Measurements from ENCODE around the gene CHST8. TPM values are rescaled to one million over a fixed set of nuclear protein-coding genes. Genes with fewer than 3 reads are reported as not detected.

The CHST8 gene
- polyA plus RNA-seq, 2 of the 4 experiments (the other 2 are of a cell fraction) = not detected

DNA sequence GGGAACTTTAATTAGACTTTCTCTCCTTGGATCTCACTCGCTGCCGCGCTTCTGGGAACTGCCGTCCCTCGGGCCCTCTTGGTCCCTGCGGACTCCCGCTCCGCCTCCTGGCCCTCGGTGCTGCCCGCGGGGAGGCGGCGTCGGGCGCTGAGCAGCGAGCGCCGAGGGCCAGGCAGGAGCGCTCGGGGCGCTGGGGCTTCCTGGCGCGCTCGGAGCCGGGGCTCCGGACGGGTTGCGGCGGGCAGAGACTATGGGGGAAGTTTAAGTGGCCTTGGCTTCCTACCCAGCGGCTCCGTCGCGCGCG is 704 bp downstream of the CHST8 start:
- ATAC-seq (peak in 1 of 2 experiments; percentile 52; a peak in 3 of 6 replicates), FAIRE-seq (no peak), DNase-seq (ENCODE audit: low read depth in 1 of 2, low spot score in 1 of 2) (no peak)
- TF ChIP-seq CEBPB (IDR thresholded peaks at IDR 0.05) (no peak), ZFP36 (IDR thresholded peaks at IDR 0.05; ENCODE audit: borderline replicate concordance, partially characterized antibody) (no peak), RAD21 (conservative IDR thresholded peaks at IDR 0.05 in 1 of 2, IDR thresholded peaks at IDR 0.05 in 1 of 2) (no peak), ZNF302 (CRISPR knock-in tag; IDR thresholded peaks at IDR 0.05) (no peak), GATA3 (IDR thresholded peaks at IDR 0.05; ENCODE audit: borderline replicate concordance) (no peak), ESRRA (IDR thresholded peaks at IDR 0.05; ENCODE audit: borderline replicate concordance, low read length) (no peak), HOXB13 (CRISPR knock-in tag; IDR thresholded peaks at IDR 0.05; ENCODE audit: low read depth) (no peak)
- Histone ChIP-seq H3K4me2 (peak overlapping the region; percentile 98), H3K4me1 (peaks cover 13% of the 10 kb centered on the region; the same call in 2 of the 3 replicates), H3K27ac (no peak overlapping the region), H3K9me3 (no peaks in the 10 kb centered on the region), H3K4me3 (peak overlapping the region; percentile 46)
- WGBS (ENCODE audit: missing lambda C conversion rate) = 36% methylated on average over 30 of the region's 35 CpGs
- CTCF ChIA-PET = interaction anchor here (1.9 kb wide), 1 partner anchor 156 kb away, joined by 5 read pairs; no protein-coding TSS in a partner anchor
- POLR2A ChIA-PET = no interaction called here

DNA sequence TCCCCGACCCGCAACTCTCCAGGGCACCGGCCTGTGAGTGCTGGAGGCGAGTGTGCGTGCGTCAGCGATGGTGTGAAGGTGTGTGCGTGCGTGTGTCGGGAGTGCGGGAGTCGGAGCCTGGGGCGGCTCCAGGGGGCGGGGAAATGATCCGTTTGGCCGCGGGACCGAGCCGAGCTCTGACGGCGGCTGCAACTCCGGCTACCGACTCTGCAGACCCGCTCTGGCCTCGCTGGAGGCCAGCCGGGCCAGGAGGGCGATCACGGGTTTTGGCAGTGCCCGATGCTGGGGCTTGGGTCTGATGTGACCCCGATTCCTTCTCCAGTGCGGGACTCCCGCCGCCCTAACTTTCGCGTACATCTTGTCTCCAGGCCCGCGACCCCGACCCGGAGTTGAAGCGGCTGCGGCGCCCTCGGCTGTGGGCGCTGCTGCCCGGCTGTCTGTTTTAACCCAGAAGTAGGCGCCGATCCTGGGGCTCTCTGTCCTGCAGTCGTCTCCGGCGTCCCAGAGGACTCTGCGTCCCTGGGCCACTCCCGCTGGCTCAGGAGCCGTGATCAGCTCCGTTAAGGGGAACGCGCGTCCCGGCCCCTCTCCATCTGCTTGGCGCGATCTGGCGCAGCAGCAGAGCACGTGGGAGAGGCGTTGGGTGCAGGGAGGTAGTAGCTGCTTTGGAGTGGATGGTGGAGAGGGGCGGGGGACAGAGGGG is 1.2 kb downstream of the CHST8 start:
- no peaks in the 10 kb centered on the region for H3K9me3 ChIP-seq
- H3K4me1 ChIP-seq = peaks cover 13% of the 10 kb centered on the region; the same call in 2 of the 3 replicates
- peak overlapping the region; percentile 98 for H3K4me2 ChIP-seq
- no peak overlapping the region for H3K27ac ChIP-seq
- WGBS (ENCODE audit: missing lambda C conversion rate) = 27% methylated on average over 61 of the region's 64 CpGs
- POLR2A ChIA-PET = no interaction called here
- DNase-seq (ENCODE audit: low read depth in 1 of 2, low spot score in 1 of 2) = no peak
- CTCF ChIA-PET = interaction anchor here (1.9 kb wide), 1 partner anchor 155 kb away, joined by 5 read pairs; no protein-coding TSS in a partner anchor
- no peak for TF ChIP-seq CBX8 (IDR thresholded peaks at IDR 0.05)
- TF ChIP-seq, protein P1, sequence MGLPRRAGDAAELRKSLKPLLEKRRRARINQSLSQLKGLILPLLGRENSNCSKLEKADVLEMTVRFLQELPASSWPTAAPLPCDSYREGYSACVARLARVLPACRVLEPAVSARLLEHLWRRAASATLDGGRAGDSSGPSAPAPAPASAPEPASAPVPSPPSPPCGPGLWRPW (IDR thresholded peaks at IDR 0.05) = no peak
- no peak for TF ChIP-seq MAZ (IDR thresholded peaks at IDR 0.05; ENCODE audit: borderline replicate concordance, low read depth, low read length)
- TF ChIP-seq HOXB5 (CRISPR knock-in tag; IDR thresholded peaks at IDR 0.05) = no peak
- no peak for TF ChIP-seq HOXA7 (CRISPR knock-in tag; IDR thresholded peaks at IDR 0.05)
- no peak for TF ChIP-seq EHF (CRISPR knock-in tag; IDR thresholded peaks at IDR 0.05)
- TF ChIP-seq KDM5A (IDR thresholded peaks at IDR 0.05) = no peak
- TF ChIP-seq JUN (IDR thresholded peaks at IDR 0.05) = no peak
- no peak for TF ChIP-seq POLR2AphosphoS2 (conservative IDR thresholded peaks at IDR 0.05; ENCODE audit: low read length)
- no peak for TF ChIP-seq SREBF2 (IDR thresholded peaks at IDR 0.05)
- TF ChIP-seq ZFP36 (IDR thresholded peaks at IDR 0.05; ENCODE audit: borderline replicate concordance, partially characterized antibody) = no peak
- no peak for TF ChIP-seq TFCP2L1 (CRISPR knock-in tag; IDR thresholded peaks at IDR 0.05)
- TF ChIP-seq ESRRA (IDR thresholded peaks at IDR 0.05; ENCODE audit: borderline replicate concordance, low read length) = no peak
- TF ChIP-seq E2F6 (IDR thresholded peaks at IDR 0.05; ENCODE audit: borderline replicate concordance, low read depth) = no peak
- no peak for TF ChIP-seq TP53 (CRISPR knock-in tag; IDR thresholded peaks at IDR 0.05)
- no peak for FAIRE-seq
- peak overlapping the region; percentile 46; the same call in 1 of the 3 replicates for H3K4me3 ChIP-seq
- peak in 1 of 2 experiments; percentile 6; a peak in 3 of 6 replicates for ATAC-seq

GRCh38 chr19:33624586-33624985 is 2.8 kb downstream of the CHST8 start:
- no peak for TF ChIP-seq GATA3 (IDR thresholded peaks at IDR 0.05; ENCODE audit: borderline replicate concordance)
- ChIA-PET CTCF (interaction anchor here (0.8 to 1.4 kb wide), 2 partner anchors 12 to 17 kb away, joined by 3 to 5 read pairs; no protein-coding TSS in a partner anchor), POLR2A (no interaction called here)
- no peak for ATAC-seq
- no peak for DNase-seq (ENCODE audit: low read depth in 1 of 2, low spot score in 1 of 2)
- Histone ChIP-seq H3K4me2 (no peak overlapping the region), H3K4me1 (peaks cover 13% of the 10 kb centered on the region; the same call in 2 of the 3 replicates), H3K4me3 (no peak overlapping the region), H3K9me3 (no peaks in the 10 kb centered on the region), H3K27ac (no peak overlapping the region)
- WGBS (ENCODE audit: missing lambda C conversion rate) = 51% methylated on average over 5 of the region's 5 CpGs
- FAIRE-seq = no peak

GRCh38 chr19:33627526-33627925 is 5.8 kb downstream of the CHST8 start:
- ChIA-PET CTCF (no interaction called here), POLR2A (no interaction called here)
- Histone ChIP-seq H3K4me1 (0 out of 3 replicates have a peak, but pooled peaks cover 3% of the 10 kb centered on the region), H3K4me2 (no peak overlapping the region), H3K9me3 (no peaks in the 10 kb centered on the region), H3K4me3 (no peak overlapping the region), H3K27ac (no peak overlapping the region)
- FAIRE-seq = no peak
- ATAC-seq = no peak
- 54% methylated on average over 5 of the region's 5 CpGs for WGBS (ENCODE audit: missing lambda C conversion rate)
- no peak for DNase-seq (ENCODE audit: low read depth in 1 of 2, low spot score in 1 of 2)
- TF ChIP-seq KDM5A (IDR thresholded peaks at IDR 0.05) (no peak), ZC3H11A (IDR thresholded peaks at IDR 0.05) (no peak), HOXB13 (CRISPR knock-in tag; IDR thresholded peaks at IDR 0.05; ENCODE audit: low read depth) (no peak), NPAS2 (CRISPR knock-in tag; IDR thresholded peaks at IDR 0.05; ENCODE audit: borderline replicate concordance) (no peak), NFE2L2 (conservative IDR thresholded peaks at IDR 0.05; ENCODE audit: low read length) (no peak), FOSL2 (IDR thresholded peaks at IDR 0.05) (no peak), FOSL2 (CRISPR knock-in tag; IDR thresholded peaks at IDR 0.05) (no peak), ESRRA (IDR thresholded peaks at IDR 0.05; ENCODE audit: borderline replicate concordance, low read length) (no peak), MAX (IDR thresholded peaks at IDR 0.05) (no peak), JUNB (IDR thresholded peaks at IDR 0.05) (no peak), TFCP2L1 (CRISPR knock-in tag; IDR thresholded peaks at IDR 0.05) (no peak), EHMT2 (IDR thresholded peaks at IDR 0.05; ENCODE audit: low read depth) (no peak), CEBPB (IDR thresholded peaks at IDR 0.05) (no peak), ZNF302 (CRISPR knock-in tag; IDR thresholded peaks at IDR 0.05) (no peak), FOXS1 (CRISPR knock-in tag; IDR thresholded peaks at IDR 0.05) (no peak), KDM1A (IDR thresholded peaks at IDR 0.05; ENCODE audit: low read depth) (no peak), ZFP36 (IDR thresholded peaks at IDR 0.05; ENCODE audit: borderline replicate concordance, partially characterized antibody) (no peak), TP53 (CRISPR knock-in tag; IDR thresholded peaks at IDR 0.05) (no peak)
- TF ChIP-seq, protein P1 (IDR thresholded peaks at IDR 0.05) = no peak
